Neural cell (in vitro differentiated cells): ENCODE data around the gene MRPL37. TPM values are rescaled to one million over a fixed set of nuclear protein-coding genes. Genes with fewer than 3 reads are reported as not detected.

Experiments
- H2AFZ ChIP-seq: fragments of 200-600, 300-800 bp; sonication (generic), shearing (Covaris generic); 2 replicates; pipeline ENCODE4 v1.6.0; 2014; ENCODE audit warnings: low read depth, mild to moderate bottlenecking, antibody characterized with exemption, low read length, moderate library complexity
- H3F3A ChIP-seq: fragments of 200-600 bp; shearing (Covaris generic); 2 replicates; pipeline ENCODE4 v1.6.1; 2016; ENCODE audit warnings: mild to moderate bottlenecking, moderate library complexity, mixed read lengths, antibody characterized with exemption, low read length; ENCODE audit not compliant: insufficient read depth, poor library complexity, severe bottlenecking
- H3K27ac ChIP-seq: fragments of 200-600, 300-800 bp; sonication (generic), shearing (Covaris generic); 2 replicates; pipeline ENCODE4 v1.5.1; 2014; ENCODE audit warnings: mild to moderate bottlenecking, low read length, moderate library complexity
- H3K27me3 ChIP-seq: fragments of 300-800, 200-600 bp; sonication (generic), shearing (Covaris generic); 2 replicates; pipeline ENCODE4 v1.6.0; 2014; ENCODE audit warnings: mild to moderate bottlenecking, low read depth, low read length, moderate library complexity; ENCODE audit not compliant: insufficient read depth
- H3K36me3 ChIP-seq: fragments of 300-800, 200-600 bp; sonication (generic), shearing (Covaris generic); 2 replicates; pipeline ENCODE4 v1.5.1; 2014; ENCODE audit warnings: mild to moderate bottlenecking, antibody characterized with exemption, low read length, moderate library complexity; ENCODE audit not compliant: insufficient read depth
- H3K4me2 ChIP-seq: fragments of 300-800, 200-600 bp; sonication (generic), shearing (Covaris generic); 2 replicates; pipeline ENCODE4 v1.6.0; 2014; ENCODE audit warnings: mild to moderate bottlenecking, low read length
- H3K4me3 ChIP-seq: fragments of 300-800, 200-600 bp; sonication (generic), shearing (Covaris generic); 2 replicates; pipeline ENCODE4 v1.5.1; 2014; ENCODE audit warnings: mild to moderate bottlenecking, low read length, moderate library complexity
- H3K79me2 ChIP-seq: fragments of 200-600 bp; shearing (Covaris generic); replicated peaks from 2 replicates; pipeline ENCODE4 v1.6.0; 2014; ENCODE audit warnings: mild to moderate bottlenecking, low read length, moderate library complexity; ENCODE audit not compliant: insufficient read depth
- H3K9ac ChIP-seq: fragments of 300-800, 200-600 bp; sonication (generic), shearing (Covaris generic); 2 replicates; pipeline ENCODE4 v1.6.1; 2016; ENCODE audit warnings: mild to moderate bottlenecking, low read length, mixed read lengths
- H3K9me2 ChIP-seq: fragments of 200-600 bp; shearing (Covaris generic); 2 replicates; pipeline ENCODE4 v1.6.1; 2016; ENCODE audit warnings: mild to moderate bottlenecking, low read length, mixed read lengths; ENCODE audit not compliant: insufficient read depth
- H3K9me3 ChIP-seq: fragments of 200-600, 300-800 bp; sonication (generic), shearing (Covaris generic); 2 replicates; pipeline ENCODE4 v1.6.1; 2016; ENCODE audit warnings: mild to moderate bottlenecking, mixed run types, low read length, moderate library complexity, mixed read lengths
- H4K20me1 ChIP-seq: fragments of 200-600 bp; shearing (Covaris generic); 2 replicates; pipeline ENCODE4 v1.6.1; 2016; ENCODE audit warnings: mild to moderate bottlenecking, mixed run types; ENCODE audit not compliant: insufficient read depth
- EP300 ChIP-seq: fragments of 450-650 bp; conservative IDR thresholded peaks from 2 replicates; pipeline ENCODE4 v1.6.1; 2014; ENCODE audit warnings: antibody characterized with exemption, mild to moderate bottlenecking, moderate library complexity; ENCODE audit not compliant: poor library complexity, severe bottlenecking
- EZH2 ChIP-seq: fragments of 200-600, 300-800 bp; shearing (Covaris generic), sonication (generic); IDR thresholded peaks from 2 replicates; pipeline ENCODE4 v1.6.1; 2014; ENCODE audit warnings: antibody characterized with exemption, low read length, borderline replicate concordance, mild to moderate bottlenecking; ENCODE audit not compliant: insufficient read depth, poor library complexity, severe bottlenecking
- MXI1 ChIP-seq: fragments of 450-650 bp; conservative IDR thresholded peaks from 2 replicates; pipeline ENCODE4 v1.6.1; 2014; ENCODE audit warnings: antibody characterized with exemption, mild to moderate bottlenecking; ENCODE audit not compliant: poor library complexity, severe bottlenecking
- POLR2AphosphoS5 ChIP-seq: IDR thresholded peaks from 2 replicates; pipeline ENCODE4 v1.6.1; 2012
- RAD21 ChIP-seq: fragments of 450-650 bp; conservative IDR thresholded peaks from 2 replicates; pipeline ENCODE4 v1.6.1; 2014; ENCODE audit warnings: antibody characterized with exemption, mild to moderate bottlenecking, moderate library complexity
- SMC3 ChIP-seq: fragments of 450-650 bp; conservative IDR thresholded peaks from 2 replicates; pipeline ENCODE4 v1.6.1; 2014; ENCODE audit warnings: antibody characterized with exemption, mild to moderate bottlenecking, moderate library complexity; ENCODE audit not compliant: poor library complexity
- TAF1 ChIP-seq: IDR thresholded peaks from 2 replicates; pipeline ENCODE4 v1.6.1; 2012; ENCODE audit warnings: low read depth
- polyA plus RNA-seq: library from polyadenylated mRNA; depleted of rRNA; stranded (reverse); fragments of >200 nt; gene quantifications from 2 replicates; pipeline ENCODE4 v1.2.3, GENCODE V29; 2014
- TF ChIP-seq, protein P1 (sequence below): fragments of 450-650 bp; IDR thresholded peaks from 2 replicates; pipeline ENCODE4 v1.5.1; 2014; ENCODE audit warnings: antibody characterized with exemption, mild to moderate bottlenecking, moderate library complexity; ENCODE audit not compliant: poor library complexity, severe bottlenecking
- TF ChIP-seq, protein P2 (sequence below): IDR thresholded peaks from 2 replicates; pipeline ENCODE4 v1.6.1; 2012; ENCODE audit warnings: borderline replicate concordance

Gene MRPL37
- polyA plus RNA-seq, 1 donor from 2014 or later: 24.3 TPM

DNA sequence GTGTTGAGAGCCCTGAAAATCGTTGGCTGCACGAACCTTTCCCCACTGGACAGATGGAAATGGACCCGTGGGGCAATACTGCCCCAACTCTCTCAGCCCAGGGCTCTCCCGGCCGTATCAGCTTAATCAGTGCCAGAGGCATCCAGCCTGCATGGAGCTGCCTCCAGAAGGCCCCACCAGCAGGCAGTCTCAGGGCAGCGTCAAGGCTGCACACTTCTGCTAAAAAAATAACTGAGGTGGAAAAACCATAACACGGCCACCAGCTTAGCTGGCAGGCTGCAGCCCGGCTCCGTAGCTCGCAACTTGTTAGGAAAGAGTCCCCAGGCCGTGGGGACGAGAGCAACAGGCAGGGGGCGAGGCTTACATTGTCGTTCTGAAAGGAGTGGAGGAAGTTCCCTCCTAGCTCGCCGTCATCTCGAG is 27.9 kb downstream of the MRPL37 start:
- Histone ChIP-seq H3K4me2 (no peak overlapping the region), H3K27ac (no peak overlapping the region), H3K4me3 (no peak overlapping the region), H2AFZ (no peak overlapping the region), H3K9ac (no peak overlapping the region), H3K9me3 (no peaks in the 10 kb centered on the region), H3K79me2 (no peaks in the 10 kb centered on the region), H3K27me3 (no peaks in the 10 kb centered on the region), H3F3A (no peaks in the 10 kb centered on the region), H3K9me2 (no peaks in the 10 kb centered on the region), H4K20me1 (no peaks in the 10 kb centered on the region), H3K36me3 (peaks cover 6% of the 10 kb centered on the region)
- TF ChIP-seq RAD21 (no peak), SMC3 (no peak), TAF1 (no peak), MXI1 (no peak), POLR2AphosphoS5 (no peak), EZH2 (no peak), EP300 (no peak)
- TF ChIP-seq, protein P1, sequence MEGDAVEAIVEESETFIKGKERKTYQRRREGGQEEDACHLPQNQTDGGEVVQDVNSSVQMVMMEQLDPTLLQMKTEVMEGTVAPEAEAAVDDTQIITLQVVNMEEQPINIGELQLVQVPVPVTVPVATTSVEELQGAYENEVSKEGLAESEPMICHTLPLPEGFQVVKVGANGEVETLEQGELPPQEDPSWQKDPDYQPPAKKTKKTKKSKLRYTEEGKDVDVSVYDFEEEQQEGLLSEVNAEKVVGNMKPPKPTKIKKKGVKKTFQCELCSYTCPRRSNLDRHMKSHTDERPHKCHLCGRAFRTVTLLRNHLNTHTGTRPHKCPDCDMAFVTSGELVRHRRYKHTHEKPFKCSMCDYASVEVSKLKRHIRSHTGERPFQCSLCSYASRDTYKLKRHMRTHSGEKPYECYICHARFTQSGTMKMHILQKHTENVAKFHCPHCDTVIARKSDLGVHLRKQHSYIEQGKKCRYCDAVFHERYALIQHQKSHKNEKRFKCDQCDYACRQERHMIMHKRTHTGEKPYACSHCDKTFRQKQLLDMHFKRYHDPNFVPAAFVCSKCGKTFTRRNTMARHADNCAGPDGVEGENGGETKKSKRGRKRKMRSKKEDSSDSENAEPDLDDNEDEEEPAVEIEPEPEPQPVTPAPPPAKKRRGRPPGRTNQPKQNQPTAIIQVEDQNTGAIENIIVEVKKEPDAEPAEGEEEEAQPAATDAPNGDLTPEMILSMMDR: no peak
- TF ChIP-seq, protein P2, sequence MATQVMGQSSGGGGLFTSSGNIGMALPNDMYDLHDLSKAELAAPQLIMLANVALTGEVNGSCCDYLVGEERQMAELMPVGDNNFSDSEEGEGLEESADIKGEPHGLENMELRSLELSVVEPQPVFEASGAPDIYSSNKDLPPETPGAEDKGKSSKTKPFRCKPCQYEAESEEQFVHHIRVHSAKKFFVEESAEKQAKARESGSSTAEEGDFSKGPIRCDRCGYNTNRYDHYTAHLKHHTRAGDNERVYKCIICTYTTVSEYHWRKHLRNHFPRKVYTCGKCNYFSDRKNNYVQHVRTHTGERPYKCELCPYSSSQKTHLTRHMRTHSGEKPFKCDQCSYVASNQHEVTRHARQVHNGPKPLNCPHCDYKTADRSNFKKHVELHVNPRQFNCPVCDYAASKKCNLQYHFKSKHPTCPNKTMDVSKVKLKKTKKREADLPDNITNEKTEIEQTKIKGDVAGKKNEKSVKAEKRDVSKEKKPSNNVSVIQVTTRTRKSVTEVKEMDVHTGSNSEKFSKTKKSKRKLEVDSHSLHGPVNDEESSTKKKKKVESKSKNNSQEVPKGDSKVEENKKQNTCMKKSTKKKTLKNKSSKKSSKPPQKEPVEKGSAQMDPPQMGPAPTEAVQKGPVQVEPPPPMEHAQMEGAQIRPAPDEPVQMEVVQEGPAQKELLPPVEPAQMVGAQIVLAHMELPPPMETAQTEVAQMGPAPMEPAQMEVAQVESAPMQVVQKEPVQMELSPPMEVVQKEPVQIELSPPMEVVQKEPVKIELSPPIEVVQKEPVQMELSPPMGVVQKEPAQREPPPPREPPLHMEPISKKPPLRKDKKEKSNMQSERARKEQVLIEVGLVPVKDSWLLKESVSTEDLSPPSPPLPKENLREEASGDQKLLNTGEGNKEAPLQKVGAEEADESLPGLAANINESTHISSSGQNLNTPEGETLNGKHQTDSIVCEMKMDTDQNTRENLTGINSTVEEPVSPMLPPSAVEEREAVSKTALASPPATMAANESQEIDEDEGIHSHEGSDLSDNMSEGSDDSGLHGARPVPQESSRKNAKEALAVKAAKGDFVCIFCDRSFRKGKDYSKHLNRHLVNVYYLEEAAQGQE: no peak

DNA sequence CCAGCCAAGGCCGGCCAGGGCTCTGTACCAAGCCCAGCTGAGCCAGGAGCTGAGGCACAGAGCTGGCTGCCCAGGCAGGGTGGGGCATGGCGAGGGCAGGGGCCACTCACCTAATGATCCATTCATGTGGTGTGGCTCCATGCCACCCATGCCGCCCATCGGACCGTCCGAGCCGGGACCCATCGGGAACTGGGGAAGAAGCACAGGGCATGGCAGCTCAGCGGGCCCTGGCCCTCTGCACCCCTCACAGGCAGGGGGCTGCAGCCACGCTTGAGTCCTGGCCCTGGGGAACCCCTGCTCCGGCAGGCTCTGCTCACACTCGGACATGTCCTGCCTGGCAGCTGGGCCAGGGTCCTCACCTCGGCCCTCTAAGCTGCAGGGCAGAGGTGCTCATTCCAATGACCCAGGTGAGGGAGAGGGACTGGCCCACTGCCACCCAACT is 28.7 kb downstream of the MRPL37 start:
- Histone ChIP-seq H3K4me3 (no peak overlapping the region), H3K9me3 (no peaks in the 10 kb centered on the region), H3K27me3 (no peaks in the 10 kb centered on the region), H3K79me2 (no peaks in the 10 kb centered on the region), H3K4me2 (no peak overlapping the region), H3K27ac (no peak overlapping the region), H3K36me3 (peaks cover 6% of the 10 kb centered on the region), H3K9me2 (no peaks in the 10 kb centered on the region), H4K20me1 (no peaks in the 10 kb centered on the region), H3F3A (no peaks in the 10 kb centered on the region), H3K9ac (no peak overlapping the region), H2AFZ (no peak overlapping the region)
- TF ChIP-seq, protein P2: no peak
- peak; percentile 2 for TF ChIP-seq POLR2AphosphoS5
